ENCODE data around the gene MFAP1. TPM values are rescaled to one million over a fixed set of nuclear protein-coding genes. Genes with fewer than 3 reads are reported as not detected.
"Not testable (repeated sequence)": the region's sequence is repeated elsewhere in the genome, so short reads cannot be mapped to it uniquely, and the experiment has no call there.

The MFAP1 gene
- total RNA-seq, 4 donors from 2014 or later, result 6.1 to 21.7 (median 10.4) TPM

GRCh38 chr15:43828061-43828657 lies 3.7 kb upstream of the MFAP1 start:
- peaks cover 0 to 40% (median 9%) of the 10 kb centered on the region in 4 donors for H3K4me1 ChIP-seq
- no peaks in the 10 kb centered on the region for H3K9me3 ChIP-seq
- TF ChIP-seq POLR2A (IDR thresholded peaks at IDR 0.05) (no peak), CTCF (IDR thresholded peaks at IDR 0.05) (no peak)
- no peak for DNase-seq
- H3K27ac ChIP-seq, result peak overlapping the region in 3 of 4 donors; percentile 67 to 77 (median 75)
- peak overlapping the region in 1 of 4 donors; percentile 65 for H3K4me3 ChIP-seq
- no peaks in the 10 kb centered on the region for H3K36me3 ChIP-seq
- no peaks in the 10 kb centered on the region for H3K27me3 ChIP-seq

DNA sequence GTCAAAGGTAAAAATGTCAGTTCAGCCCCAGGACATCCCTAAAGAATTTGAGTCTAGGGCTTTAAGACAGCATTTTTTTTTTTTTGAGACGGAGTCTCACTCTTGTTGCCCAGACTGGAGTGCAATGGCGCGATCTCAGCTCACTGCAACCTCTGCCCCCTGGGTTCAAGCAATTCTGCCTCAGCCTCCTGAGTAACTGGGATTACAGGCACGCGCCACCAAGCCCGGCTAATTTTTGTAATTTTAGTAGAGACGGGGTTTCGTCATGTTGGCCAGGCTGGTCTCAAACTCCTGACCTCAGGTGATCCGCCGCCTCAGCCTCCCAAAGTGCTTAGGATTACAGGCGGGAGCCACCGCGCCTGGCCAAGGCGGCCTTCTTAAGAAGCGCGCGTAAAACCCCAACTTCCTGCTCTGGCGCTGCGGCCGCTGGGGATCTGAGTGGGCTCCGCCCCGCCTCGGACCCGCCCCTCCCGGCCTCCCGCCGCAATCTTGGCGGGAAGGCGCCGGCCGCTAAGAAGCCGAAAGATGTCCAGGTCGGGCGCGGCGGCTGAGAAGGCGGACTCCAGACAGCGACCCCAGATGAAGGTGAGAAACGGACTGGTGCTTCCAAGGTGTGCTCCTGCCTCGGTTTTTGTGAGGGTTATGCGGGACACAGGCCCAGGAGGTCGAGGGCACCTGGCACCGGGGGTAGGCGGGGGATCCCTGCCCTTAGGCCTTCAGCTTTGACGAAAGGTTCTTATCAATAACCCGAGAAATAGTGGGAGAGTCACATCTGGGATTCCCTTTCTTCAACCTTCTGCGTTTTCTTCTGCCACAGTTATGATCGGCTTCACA lies 2.2 kb upstream of the MFAP1 start, which contains the start of gene WDR76:
WDR76 (plus strand) TSS at position 495 of the 834 bp plus-strand sequence; CDS start at position 526, 31 bp downstream.
- H3K9me3 ChIP-seq, result no peaks in the 10 kb centered on the region
- peak in 1 of 2 donors; percentile 27 for TF ChIP-seq POLR2A (IDR thresholded peaks at IDR 0.05)
- no peak for TF ChIP-seq CTCF (IDR thresholded peaks at IDR 0.05)
- peak; percentile 87 to 94 (median 87) for DNase-seq
- peaks cover 0 to 55% (median 13%) of the 10 kb centered on the region in 4 donors for H3K4me1 ChIP-seq
- no peaks in the 10 kb centered on the region for H3K36me3 ChIP-seq
- H3K4me3 ChIP-seq, result peak within 1 kb of the TSS; percentile 47 to 65 (median 54)
- H3K27ac ChIP-seq, result peak within 1 kb of the TSS; percentile 67 to 77 (median 73)
- H3K27me3 ChIP-seq, result no peaks in the 10 kb centered on the region

GRCh38 chr15:43826029-43826507 lies 1.6 kb upstream of the MFAP1 start:
- TF ChIP-seq POLR2A (IDR thresholded peaks at IDR 0.05) (no peak), CTCF (IDR thresholded peaks at IDR 0.05) (no peak)
- H3K4me1 ChIP-seq, result peaks cover 0 to 61% (median 14%) of the 10 kb centered on the region in 4 donors
- H3K36me3 ChIP-seq, result no peaks in the 10 kb centered on the region
- peak overlapping the region; percentile 47 to 65 (median 54) for H3K4me3 ChIP-seq
- DNase-seq, result no peak
- no peaks in the 10 kb centered on the region for H3K27me3 ChIP-seq
- peak overlapping the region; percentile 67 to 77 (median 73) for H3K27ac ChIP-seq
- no peaks in the 10 kb centered on the region for H3K9me3 ChIP-seq

DNA sequence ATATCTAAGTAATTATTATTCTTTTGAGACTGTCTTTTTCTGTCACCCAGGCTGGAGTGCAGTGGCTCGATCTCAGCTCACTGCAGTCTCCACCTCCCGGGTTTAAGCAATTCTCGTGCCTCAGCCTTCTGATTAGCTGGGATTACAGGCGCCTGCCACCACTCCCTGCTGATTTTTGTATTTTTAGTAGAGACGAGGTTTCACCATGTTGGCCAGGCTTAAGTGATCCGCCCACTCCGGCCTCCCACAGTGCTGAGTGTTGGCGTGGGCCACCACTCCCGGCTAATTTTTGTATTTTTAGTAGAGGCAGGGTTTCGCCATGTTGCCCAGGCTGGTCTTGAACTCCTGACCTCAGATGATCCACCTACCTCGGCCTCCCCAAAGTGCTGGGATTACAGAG lies 815 bp upstream of the MFAP1 start:
- not testable (repeated sequence) for DNase-seq, H3K4me3 ChIP-seq, H3K27me3 ChIP-seq, H3K27ac ChIP-seq, H3K36me3 ChIP-seq, H3K9me3 ChIP-seq
- H3K4me1 ChIP-seq, result peaks cover 0 to 62% (median 14%) of the 10 kb centered on the region in 4 donors

DNA sequence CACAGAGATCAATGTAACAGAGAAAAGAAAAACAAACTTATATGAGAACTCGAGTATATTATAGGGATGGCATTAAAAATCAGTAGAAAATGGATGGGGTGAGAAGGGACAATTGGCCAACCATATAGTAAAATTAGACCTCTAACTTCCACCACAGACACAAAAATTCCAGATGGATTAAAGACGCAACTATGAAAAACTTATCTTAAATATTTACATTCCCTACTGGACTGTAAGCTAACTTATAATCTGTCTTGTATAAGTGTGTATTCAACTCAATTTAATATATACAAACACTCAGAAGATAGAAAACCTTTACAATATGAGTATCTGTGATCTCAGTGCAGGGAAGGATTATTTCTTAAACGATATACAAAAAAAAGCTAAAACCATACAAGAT lies 3.0 kb downstream of the MFAP1 start:
- no peak for TF ChIP-seq CTCF (IDR thresholded peaks at IDR 0.05)
- TF ChIP-seq POLR2A (IDR thresholded peaks at IDR 0.05), result no peak
- Histone ChIP-seq H3K27ac (no peak overlapping the region), H3K36me3 (peaks cover 0 to 12% (median 0%) of the 10 kb centered on the region in 3 donors), H3K9me3 (no peaks in the 10 kb centered on the region), H3K4me3 (no peak overlapping the region), H3K4me1 (peaks cover 0 to 39% (median 8%) of the 10 kb centered on the region in 4 donors), H3K27me3 (no peaks in the 10 kb centered on the region)
- DNase-seq, result no peak

DNA sequence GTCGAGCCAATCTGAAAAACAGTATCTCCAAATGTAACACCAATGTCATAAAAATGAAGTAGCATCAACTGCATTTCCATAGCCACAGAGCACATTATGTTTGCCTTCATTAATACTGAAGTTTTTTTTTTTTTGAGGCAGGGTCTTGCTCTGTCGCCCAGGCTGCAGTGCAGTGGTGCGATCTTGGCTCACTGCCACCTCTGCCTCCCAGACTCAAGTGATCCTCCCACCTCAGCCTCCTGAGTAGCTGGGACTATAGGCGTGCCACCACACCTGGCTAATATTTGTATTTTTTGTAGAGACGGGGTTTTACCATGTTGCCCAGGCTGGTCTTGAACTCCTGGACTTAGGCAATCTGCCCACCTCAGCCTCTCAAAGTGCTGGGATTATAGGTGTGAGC lies 9.4 kb downstream of the MFAP1 start:
- not testable (repeated sequence) for H3K27me3 ChIP-seq, H3K27ac ChIP-seq, H3K4me1 ChIP-seq, DNase-seq, H3K9me3 ChIP-seq, H3K4me3 ChIP-seq
- H3K36me3 ChIP-seq, result peaks cover 0 to 75% (median 4%) of the 10 kb centered on the region in 3 donors
